NCI-H524 treated with DMSO at 0.1 percent for 48 hours (cell line): Measurements from ENCODE around the gene FOXD1.

Experiments used
- DNase-seq: peaks from one replicate; lab custom pipeline; 2025; lab: John Stamatoyannopoulos, UW

The FOXD1 gene

GRCh38 chr5:73440262-73440661 lies 8.3 kb downstream of the FOXD1 start:
- no peak for DNase-seq

- no peak for DNase-seq
Measured at GRCh38 chr5:73438645-73439470, 9.7 kb downstream of the FOXD1 start.

GRCh38 chr5:73437777-73438644 lies 10.6 kb downstream of the FOXD1 start:
- no peak for DNase-seq

GRCh38 chr5:73437101-73437776 lies 11.3 kb downstream of the FOXD1 start:
- no peak for DNase-seq

- no peak for DNase-seq
Measured at GRCh38 chr5:73436535-73437100, 12.0 kb downstream of the FOXD1 start.

- DNase-seq: no peak
Measured at GRCh38 chr5:73435759-73436534, 12.6 kb downstream of the FOXD1 start.

- no peak for DNase-seq
Measured at GRCh38 chr5:73434907-73435306, 13.7 kb downstream of the FOXD1 start.

- DNase-seq: no peak
Measured at GRCh38 chr5:73434461-73434860, 14.1 kb downstream of the FOXD1 start.

- DNase-seq: no peak
Measured at GRCh38 chr5:73433982-73434342, 14.6 kb downstream of the FOXD1 start.

GRCh38 chr5:73433272-73433981 lies 15.2 kb downstream of the FOXD1 start:
- no peak for DNase-seq

GRCh38 chr5:73431204-73431851 lies 17.2 kb downstream of the FOXD1 start:
- DNase-seq: no peak

- DNase-seq: no peak
Measured at GRCh38 chr5:73426034-73426433, 22.5 kb downstream of the FOXD1 start.

- no peak for DNase-seq
Measured at GRCh38 chr5:73424556-73424977, 24.0 kb downstream of the FOXD1 start.

- no peak for DNase-seq
Measured at GRCh38 chr5:73422164-73422563, 26.4 kb downstream of the FOXD1 start.

GRCh38 chr5:73420666-73421065 lies 27.9 kb downstream of the FOXD1 start:
- no peak for DNase-seq

- DNase-seq: peak; percentile 11
Measured at GRCh38 chr5:73419465-73420390, 28.8 kb downstream of the FOXD1 start.

GRCh38 chr5:73419117-73419464 lies 29.5 kb downstream of the FOXD1 start:
- no peak for DNase-seq

- DNase-seq: no peak
Measured at GRCh38 chr5:73418244-73418691, 30.3 kb downstream of the FOXD1 start.
